Measurements from ENCODE around the gene FBRS. TPM values are rescaled to one million over a fixed set of nuclear protein-coding genes. Genes with fewer than 3 reads are reported as not detected.

Gene FBRS
- polyA plus RNA-seq, 1 experiment, result 9.4 TPM

GRCh38 chr16:30710971-30711370 is 52.7 kb downstream of the FBRS start:
- no peak for TF ChIP-seq CTCF (IDR thresholded peaks at IDR 0.05; ENCODE audit: insufficient read depth, low read depth, low read length)
- no peak for DNase-seq (ENCODE audit: low read depth)
- CTCF ChIA-PET, result interaction anchor here (0.6 to 1.8 kb wide), 2 partner anchors 13 to 59 kb away, joined by 3 read pairs; no protein-coding TSS in a partner anchor

GRCh38 chr16:30711712-30712111 is 53.5 kb downstream of the FBRS start:
- H3K27me3 ChIP-seq (ENCODE audit: control insufficient read depth, insufficient read depth, low read length), result no peaks in the 10 kb centered on the region
- H3K36me3 ChIP-seq (ENCODE audit: control insufficient read depth, insufficient read depth, low read length), result peaks cover 58% of the 10 kb centered on the region
- ChIA-PET POLR2A (no interaction called here), CTCF (interaction anchor here (0.6 to 1.8 kb wide), 2 partner anchors 14 to 59 kb away, joined by 3 read pairs; no protein-coding TSS in a partner anchor)
- no peak for TF ChIP-seq CTCF (IDR thresholded peaks at IDR 0.05; ENCODE audit: insufficient read depth, low read depth, low read length)
- DNase-seq (ENCODE audit: low read depth), result no peak
- H3K4me3 ChIP-seq (ENCODE audit: low read depth, low read length), result no peak overlapping the region

More at GRCh38 chr16:30710971-30711370, 52.7 kb downstream of the FBRS start:
- Histone ChIP-seq H3K27me3 (ENCODE audit: control insufficient read depth, insufficient read depth, low read length) (no peaks in the 10 kb centered on the region), H3K4me3 (ENCODE audit: low read depth, low read length) (no peak overlapping the region), H3K36me3 (ENCODE audit: control insufficient read depth, insufficient read depth, low read length) (peaks cover 56% of the 10 kb centered on the region)
- POLR2A ChIA-PET, result no interaction called here

- Histone ChIP-seq H3K27me3 (ENCODE audit: control insufficient read depth, insufficient read depth, low read length) (no peaks in the 10 kb centered on the region), H3K36me3 (ENCODE audit: control insufficient read depth, insufficient read depth, low read length) (peaks cover 42% of the 10 kb centered on the region), H3K4me3 (ENCODE audit: low read depth, low read length) (no peak overlapping the region)
- ChIA-PET POLR2A (interaction anchor here (0.6 kb wide), 1 partner anchor 16 kb away, joined by 7 read pairs; no protein-coding TSS in a partner anchor), CTCF (interaction anchor here (1.0 to 1.2 kb wide), 2 partner anchors 10 to 22 kb away, joined by 4 to 5 read pairs; no protein-coding TSS in a partner anchor)
- DNase-seq (ENCODE audit: low read depth), result no peak
- TF ChIP-seq CTCF (IDR thresholded peaks at IDR 0.05; ENCODE audit: insufficient read depth, low read depth, low read length), result no peak
Measured at GRCh38 chr16:30715750-30716445, 57.7 kb downstream of the FBRS start.

GRCh38 chr16:30720086-30720485 is 61.9 kb downstream of the FBRS start:
- no peak for DNase-seq (ENCODE audit: low read depth)
- H3K36me3 ChIP-seq (ENCODE audit: control insufficient read depth, insufficient read depth, low read length), result peaks cover 51% of the 10 kb centered on the region
- ChIA-PET POLR2A (no interaction called here), CTCF (interaction anchor here (1.2 kb wide), 1 partner anchor 61 kb away, joined by 3 read pairs; the partner anchor contains the start of gene FBRS)
- H3K4me3 ChIP-seq (ENCODE audit: low read depth, low read length), result no peak overlapping the region
- no peaks in the 10 kb centered on the region for H3K27me3 ChIP-seq (ENCODE audit: control insufficient read depth, insufficient read depth, low read length)
- TF ChIP-seq CTCF (IDR thresholded peaks at IDR 0.05; ENCODE audit: insufficient read depth, low read depth, low read length), result no peak

Small RNAs within 50 kb of the gene (small RNA-seq; reads per million reads assigned to genes)
- not detected for gene AC093249.1 (ENCODE audit: insufficient read length, low read depth, low replicate concordance)
- not detected for gene RNU6-1043P (ENCODE audit: insufficient read length, low read depth, low replicate concordance)
- not detected for gene RNU6-416P (ENCODE audit: insufficient read length, low read depth, low replicate concordance)
- gene SNORA30 (ENCODE audit: insufficient read length, low read depth, low replicate concordance), result 3.8 reads per million, percentile 50 among the genes with 10 or more reads in this experiment

Other genes with a start within 250 kb of the FBRS start
- 27.5 and 33.9 TPM in 2 replicates for gene DCTPP1, start 228.4 kb upstream of the FBRS start, polyA plus RNA-seq (2011; rRNA removed)
- gene SEPHS2, start 212.6 kb upstream of the FBRS start, polyA plus RNA-seq (2011; rRNA removed), result 44.4 and 50.3 TPM in 2 replicates
- 0.06 TPM in 2 replicates for gene ITGAL, start 185.7 kb upstream of the FBRS start, polyA plus RNA-seq (2011; rRNA removed)
- gene ZNF768, start 131.9 kb upstream of the FBRS start, polyA plus RNA-seq (2011; rRNA removed), result 14.0 and 17.2 TPM in 2 replicates
- 5.5 and 6.4 TPM in 2 replicates for gene ZNF747, start 123.6 kb upstream of the FBRS start, polyA plus RNA-seq (2011; rRNA removed)
- 2.3 and 2.6 TPM in 2 replicates for gene ZNF764, start 100.1 kb upstream of the FBRS start, polyA plus RNA-seq (2011; rRNA removed)
- 6.3 and 8.8 TPM in 2 replicates for gene ZNF688, start 86.7 kb upstream of the FBRS start, polyA plus RNA-seq (2011; rRNA removed)
- gene ZNF785, start 72.7 kb upstream of the FBRS start, polyA plus RNA-seq (2011; rRNA removed), result 6.6 TPM in 2 replicates
- gene ZNF689, start 48.0 kb upstream of the FBRS start, polyA plus RNA-seq (2011; rRNA removed), result 3.6 and 4.1 TPM in 2 replicates
- gene PRR14, start 7.5 kb upstream of the FBRS start, polyA plus RNA-seq (2011; rRNA removed), result 5.2 TPM in 2 replicates
- gene SRCAP, start 40.7 kb downstream of the FBRS start, polyA plus RNA-seq (2011; rRNA removed), result 3.2 and 4.4 TPM in 2 replicates
- gene PHKG2, start 90.0 kb downstream of the FBRS start, polyA plus RNA-seq (2011; rRNA removed), result 24.9 and 32.4 TPM in 2 replicates
- 4.7 and 5.0 TPM in 2 replicates for gene CFAP119, start 103.6 kb downstream of the FBRS start, polyA plus RNA-seq (2011; rRNA removed)
- 64.7 and 82.4 TPM in 2 replicates for gene RNF40, start 103.9 kb downstream of the FBRS start, polyA plus RNA-seq (2011; rRNA removed)
- 4.6 and 6.0 TPM in 2 replicates for gene ZNF629, start 128.8 kb downstream of the FBRS start, polyA plus RNA-seq (2011; rRNA removed)
- 27.4 and 27.8 TPM in 2 replicates for gene BCL7C, start 235.6 kb downstream of the FBRS start, polyA plus RNA-seq (2011; rRNA removed)
- 14.9 and 22.2 TPM in 2 replicates for gene CTF1, start 238.2 kb downstream of the FBRS start, polyA plus RNA-seq (2011; rRNA removed)